HG03135 (cell line): ENCODE results near the gene RUVBL2.
"Not testable (repeated sequence)": the region's sequence is repeated elsewhere in the genome, so short reads cannot be mapped to it uniquely, and the experiment has no call there.

Experiments
- ATAC-seq: cut with Tn5 transposase; IDR thresholded peaks from one replicate; pipeline ENCODE4 v1.9.1; 2021; ENCODE audit warnings: mild to moderate bottlenecking, moderate library complexity; ENCODE audit not compliant: unreplicated experiment

The RUVBL2 gene

DNA sequence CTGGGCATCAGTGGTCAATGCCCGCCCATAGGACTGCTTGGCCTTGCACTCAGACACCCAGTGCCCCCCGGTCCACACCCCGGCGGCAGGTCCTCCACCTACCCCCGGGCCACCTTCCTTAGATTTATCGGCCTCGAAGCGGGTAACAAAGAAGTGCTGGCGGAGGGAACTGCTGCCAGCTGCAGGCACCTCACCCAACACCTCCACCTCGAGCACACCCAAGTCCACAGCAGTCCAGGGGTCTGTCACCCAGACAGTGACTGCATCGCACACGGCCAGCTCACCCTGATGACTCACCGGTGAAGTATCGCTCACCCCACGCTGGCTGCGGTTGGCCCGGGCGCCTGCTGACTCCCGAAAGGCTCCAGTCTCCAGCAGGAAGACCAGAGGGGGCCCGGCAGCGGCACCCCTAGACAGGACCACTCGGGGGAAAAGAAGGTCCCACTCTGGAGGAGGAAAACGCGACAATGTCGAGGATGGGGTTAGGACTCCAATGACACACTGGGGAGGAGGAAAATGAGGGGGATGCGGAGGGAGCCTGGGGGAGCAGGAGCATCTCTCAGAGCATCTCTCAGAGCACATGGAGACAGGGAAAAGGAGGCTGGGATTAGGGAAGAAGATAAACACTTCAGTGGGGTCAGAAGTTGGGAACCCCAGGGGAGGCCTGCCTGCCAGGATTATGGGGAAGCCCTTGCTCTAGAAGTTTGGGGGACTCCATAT is 45.0 kb downstream of the RUVBL2 start:
- ATAC-seq = not testable (repeated sequence)

DNA sequence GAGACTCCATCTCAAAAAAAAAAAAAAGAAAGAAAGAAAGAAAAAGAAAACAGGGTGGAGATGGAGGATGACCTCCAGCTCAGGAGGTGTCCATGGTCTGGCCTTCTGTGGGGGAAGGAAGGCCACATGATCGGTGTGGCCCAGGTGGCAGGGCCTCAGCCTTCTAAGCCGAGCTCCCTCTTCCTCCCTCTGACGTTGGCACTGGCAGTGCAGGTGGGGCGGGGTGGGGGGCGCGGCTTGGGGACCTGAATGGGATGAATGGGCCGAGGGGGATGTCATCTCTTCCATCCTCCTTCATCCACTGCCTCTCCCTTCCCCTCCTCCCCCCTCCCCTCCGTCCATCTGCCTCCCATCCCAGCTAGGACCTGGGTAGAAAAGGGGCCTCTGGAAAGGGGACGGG is 46.0 kb downstream of the RUVBL2 start:
- not testable (repeated sequence) for ATAC-seq

DNA sequence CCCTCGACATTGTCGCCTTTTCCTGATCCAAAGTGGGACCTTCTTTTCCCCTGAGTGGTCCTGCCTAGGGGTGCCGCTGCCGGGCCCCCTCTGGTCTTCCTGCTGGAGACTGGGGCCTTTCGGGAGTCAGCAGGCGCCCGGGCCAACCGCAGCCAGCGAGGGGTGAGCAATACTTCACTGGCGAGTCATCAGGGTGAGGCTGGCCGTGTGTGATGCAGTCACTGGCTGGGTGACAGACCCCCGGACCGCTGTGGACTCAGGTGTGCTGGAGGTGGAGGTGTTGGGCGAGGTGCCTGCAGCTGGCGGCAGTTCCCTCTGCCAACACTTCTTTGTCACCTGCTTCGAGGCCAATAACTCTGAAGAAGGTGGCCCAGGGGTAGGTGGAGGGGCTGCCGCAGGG is 48.5 kb downstream of the RUVBL2 start:
- no peak for ATAC-seq

DNA sequence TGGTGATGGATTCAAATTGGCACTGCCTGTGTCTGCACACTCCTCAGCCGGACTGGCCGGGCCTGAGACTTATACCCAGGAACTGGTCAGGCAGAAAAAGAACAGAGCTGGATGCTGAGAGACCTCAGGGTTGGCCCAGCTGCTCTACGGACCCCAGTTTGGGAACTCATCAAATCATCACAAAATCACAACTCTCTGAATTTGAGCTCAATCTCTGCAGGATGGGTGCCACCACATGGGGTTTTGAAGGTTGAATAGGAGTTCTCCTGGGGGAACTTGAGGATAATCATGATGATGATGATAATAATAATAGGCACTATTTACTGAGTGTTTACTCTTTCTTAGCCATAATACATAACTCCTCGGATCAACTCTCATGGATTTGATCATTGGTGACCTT is 49.0 kb downstream of the RUVBL2 start:
- ATAC-seq = not testable (repeated sequence)

DNA sequence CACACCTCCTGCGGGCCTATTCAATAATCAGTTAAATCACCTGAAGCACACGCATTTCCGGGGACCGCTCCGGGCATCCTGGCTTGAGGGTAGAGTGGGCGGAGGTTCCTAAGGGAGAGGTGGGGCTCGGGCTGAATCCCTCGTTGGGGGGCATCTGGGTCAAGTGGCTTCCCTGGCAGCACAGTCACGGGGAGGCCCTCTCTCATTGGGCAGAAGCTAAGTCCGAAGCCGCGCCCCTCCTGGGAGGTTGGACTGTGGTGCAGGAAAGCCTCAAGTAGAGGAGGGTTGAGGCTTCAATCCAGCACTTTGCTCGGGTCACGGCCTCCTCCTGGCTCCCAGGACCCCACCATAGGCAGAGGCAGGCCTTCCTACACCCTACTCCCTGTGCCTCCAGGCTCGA is 49.9 kb downstream of the RUVBL2 start, which contains the start of gene CGB5:
Gene CGB5, plus strand, starts transcription at position 301 of the 400 bp plus-strand sequence. CDS start 362 bp downstream, outside the sequence.
- ATAC-seq = not testable (repeated sequence)

DNA sequence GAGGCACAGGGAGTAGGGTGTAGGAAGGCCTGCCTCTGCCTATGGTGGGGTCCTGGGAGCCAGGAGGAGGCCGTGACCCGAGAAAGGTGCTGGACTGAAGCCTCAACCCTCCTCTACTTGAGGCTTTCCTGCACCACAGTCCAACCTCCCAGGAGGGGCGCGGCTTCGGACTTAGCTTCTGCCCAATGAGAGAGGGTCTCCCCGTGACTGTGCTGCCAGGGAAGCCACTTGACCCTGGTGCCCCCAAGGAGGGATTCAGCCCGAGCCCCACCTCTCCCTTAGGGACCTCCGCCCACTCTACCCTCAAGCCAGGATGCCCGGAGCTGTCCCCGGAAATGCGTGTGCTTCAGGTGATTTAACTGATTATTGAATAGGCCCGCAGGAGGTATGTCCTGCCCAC is 55.3 kb downstream of the RUVBL2 start, which contains the start of gene CGB8:
Gene CGB8, minus strand, starts transcription at position 101 of the 400 bp plus-strand sequence. CDS start 372 bp downstream, outside the sequence.
- not testable (repeated sequence) for ATAC-seq

DNA sequence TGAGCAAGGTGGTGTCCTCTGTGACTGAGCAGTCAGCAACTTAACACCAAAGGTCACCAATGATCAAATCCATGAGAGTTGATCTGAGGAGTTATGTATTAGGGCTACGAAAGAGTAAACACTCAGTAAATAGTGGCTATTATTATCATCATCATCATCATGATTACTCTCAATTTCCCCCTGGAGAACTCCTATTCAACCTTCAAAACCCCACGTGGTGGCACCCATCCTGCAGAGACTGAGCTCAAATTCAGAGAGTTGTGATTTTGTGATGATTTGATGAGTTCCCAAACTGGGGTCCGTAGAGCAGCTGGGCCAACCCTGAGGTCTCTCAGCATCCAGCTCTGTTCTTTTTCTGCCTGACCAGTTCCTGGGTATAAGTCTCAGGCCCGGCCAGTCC is 56.1 kb downstream of the RUVBL2 start:
- not testable (repeated sequence) for ATAC-seq

DNA sequence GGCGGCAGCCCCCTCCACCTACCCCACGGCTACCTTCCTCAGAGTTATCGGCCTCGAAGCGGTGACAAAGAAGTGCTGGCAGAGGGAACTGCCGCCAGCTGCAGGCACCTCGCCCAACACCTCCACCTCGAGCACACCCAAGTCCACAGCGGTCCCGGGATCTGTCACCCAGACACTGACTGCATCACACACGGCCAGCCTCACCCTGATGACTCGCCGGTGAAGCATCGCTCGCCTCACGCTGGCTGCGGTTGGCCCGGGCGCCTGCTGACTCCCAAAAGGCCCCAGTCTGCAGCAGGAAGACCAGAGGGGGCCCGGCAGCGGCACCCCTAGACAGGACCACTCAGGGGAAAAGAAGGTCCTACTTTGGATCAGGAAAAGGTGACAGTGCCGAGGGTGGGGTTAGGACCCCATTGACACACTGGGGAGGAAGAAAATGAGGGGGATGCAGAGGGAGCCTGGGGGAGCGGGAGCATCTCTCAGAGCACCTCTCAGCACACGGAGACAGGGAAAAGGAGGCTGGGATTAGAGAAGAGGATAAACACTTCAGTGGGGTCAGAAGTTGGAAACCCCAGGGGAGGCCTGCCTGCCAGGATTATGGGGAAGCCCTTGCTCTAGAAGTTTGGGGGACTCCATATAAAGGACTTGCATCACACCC is 56.8 kb downstream of the RUVBL2 start:
- ATAC-seq = not testable (repeated sequence)

DNA sequence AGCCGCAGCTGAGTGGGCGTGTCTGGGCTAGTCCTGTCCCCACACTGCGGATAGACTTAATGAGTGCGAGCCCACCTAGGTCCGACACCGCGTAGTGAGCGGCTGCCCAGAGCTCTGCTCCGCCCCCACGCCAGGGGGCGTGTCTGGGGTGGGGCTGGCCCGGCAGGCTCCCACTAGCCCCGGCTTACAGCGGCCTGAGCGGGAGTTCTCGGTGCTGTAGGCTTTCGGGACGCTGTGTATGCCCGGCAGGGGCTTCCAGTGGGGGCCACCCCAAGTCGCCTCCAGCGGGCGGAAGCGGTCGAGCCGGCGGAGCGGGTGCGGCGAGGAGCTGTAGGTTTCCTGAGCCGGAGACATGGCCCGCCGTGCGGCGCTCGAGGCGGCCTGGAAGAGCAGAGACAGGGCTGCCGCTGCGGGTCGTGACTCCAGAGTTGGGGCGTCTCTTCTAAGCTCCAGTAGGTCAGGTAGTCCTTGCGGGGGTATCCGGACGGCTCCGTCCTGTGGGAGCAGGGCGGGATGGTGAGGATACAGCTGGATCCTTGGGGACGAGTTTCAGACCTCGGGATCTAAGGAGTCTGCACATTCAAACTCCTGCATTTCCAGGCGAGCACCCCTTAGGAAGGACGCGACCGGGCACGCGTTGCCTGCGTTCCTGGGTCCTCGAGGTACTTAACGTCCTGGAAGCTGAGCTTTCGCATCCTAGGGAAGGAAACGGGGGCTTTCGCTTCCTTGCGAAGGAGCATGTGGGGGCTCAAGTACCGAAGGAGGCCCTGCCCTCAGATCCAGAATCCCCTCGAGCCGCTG is 62.6 kb downstream of the RUVBL2 start:
- no peak for ATAC-seq

DNA sequence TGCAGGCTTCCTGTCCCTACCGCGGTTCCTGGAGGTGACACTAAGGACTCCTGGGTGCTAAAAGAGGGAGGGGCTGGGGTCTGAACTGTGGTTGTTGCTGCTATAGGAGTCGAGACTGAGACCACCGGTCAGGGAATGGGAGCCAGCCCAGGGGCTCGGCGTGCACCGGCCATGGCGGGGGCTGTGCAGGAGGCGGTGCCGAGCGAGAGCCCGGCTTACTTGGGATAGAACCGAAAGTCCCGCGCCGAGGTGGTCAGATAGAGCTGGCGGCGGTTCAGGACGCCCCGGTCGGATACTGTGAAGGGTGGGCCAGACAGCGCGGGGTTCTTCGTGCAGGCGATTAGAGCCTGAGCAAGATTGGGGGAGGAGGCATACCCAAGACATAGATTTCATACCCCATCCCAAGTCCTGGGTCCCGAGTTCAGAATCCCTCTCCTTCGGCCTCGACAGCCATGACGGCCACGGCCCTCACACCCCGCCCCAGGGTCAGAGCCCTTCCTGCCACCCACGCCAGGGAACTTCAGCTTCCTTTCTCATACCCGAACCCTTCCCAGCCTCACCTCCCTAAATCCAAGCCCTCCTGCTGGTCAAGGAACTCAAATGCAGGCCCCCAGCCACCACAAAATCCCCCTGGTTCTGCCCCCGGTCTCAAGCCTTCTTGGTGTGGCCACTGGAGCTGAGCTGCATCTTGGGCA is 63.4 kb downstream of the RUVBL2 start:
- not testable (repeated sequence) for ATAC-seq

DNA sequence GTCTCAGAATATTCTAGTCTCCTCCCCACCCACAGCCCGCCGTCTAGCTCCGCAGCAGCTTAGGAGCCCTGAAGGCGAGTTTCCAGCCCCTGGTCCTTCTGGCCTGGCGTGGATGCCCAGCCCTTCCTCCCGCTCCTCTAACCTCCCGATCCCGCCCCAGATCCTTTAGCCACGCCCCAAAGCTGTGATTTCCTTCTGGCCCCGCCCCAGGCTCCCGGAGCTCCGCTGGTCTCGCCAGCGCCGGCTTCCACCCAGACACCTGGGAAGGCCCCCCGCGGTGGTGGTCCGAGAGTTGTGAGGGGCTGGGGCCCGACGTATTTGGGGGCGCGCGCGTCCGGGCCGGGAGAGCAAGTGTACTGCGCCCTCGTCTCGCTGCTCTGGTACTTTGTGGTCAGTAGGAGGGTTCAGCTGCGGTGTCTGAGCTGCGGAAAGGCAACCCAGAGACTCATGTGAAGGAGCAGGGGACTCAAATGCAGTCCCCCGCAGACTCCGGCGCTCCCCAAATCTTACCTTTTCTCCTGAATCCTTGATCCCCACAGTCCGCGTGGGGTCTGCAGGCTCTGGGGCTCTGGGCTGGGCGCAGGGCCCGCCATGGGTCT is 64.0 kb downstream of the RUVBL2 start, which contains the start of gene CGB7:
Gene CGB7, minus strand, starts transcription at position 114 of the 599 bp plus-strand sequence. CDS start 2,374 bp downstream, outside the sequence.
- no peak for ATAC-seq

DNA sequence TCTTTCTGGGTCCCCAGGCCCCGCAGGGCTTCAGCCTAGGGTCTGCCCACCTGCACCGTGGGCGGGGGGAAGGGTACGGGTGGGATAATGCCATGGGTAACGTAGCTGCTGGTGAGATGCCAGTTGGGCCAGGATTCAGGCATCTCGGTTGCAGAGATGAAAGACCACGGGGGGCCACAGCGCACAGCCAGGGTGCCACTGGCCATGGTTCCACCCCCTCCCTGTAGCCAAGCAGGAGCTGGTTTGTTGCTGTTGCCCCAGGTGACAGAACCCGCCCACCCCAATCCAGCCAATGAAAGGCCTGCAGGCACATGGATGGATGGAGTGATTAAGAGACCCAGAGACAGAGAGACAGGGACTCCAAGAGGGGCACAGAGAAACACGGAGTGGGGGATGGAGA is 64.9 kb downstream of the RUVBL2 start:
- no peak for ATAC-seq

DNA sequence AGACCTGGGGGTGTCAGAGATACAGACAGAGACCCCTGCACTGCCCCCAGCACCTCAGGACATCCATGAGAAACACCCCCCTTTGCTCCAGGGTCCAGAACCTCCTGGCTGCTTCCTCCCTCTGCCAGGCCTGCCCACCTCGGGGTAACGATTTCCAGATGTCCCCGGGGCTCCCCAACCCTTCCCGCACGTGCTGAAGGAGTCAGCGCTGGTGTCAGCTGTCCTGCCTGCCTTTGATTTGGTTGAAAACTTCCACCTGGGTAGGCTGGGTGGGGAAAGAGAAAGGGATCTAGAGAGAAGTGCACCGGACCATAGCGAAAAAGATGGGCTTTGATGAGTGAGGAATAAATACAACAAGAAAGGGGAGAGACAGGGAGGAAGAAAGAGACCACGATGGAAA is 65.4 kb downstream of the RUVBL2 start:
- ATAC-seq = no peak

DNA sequence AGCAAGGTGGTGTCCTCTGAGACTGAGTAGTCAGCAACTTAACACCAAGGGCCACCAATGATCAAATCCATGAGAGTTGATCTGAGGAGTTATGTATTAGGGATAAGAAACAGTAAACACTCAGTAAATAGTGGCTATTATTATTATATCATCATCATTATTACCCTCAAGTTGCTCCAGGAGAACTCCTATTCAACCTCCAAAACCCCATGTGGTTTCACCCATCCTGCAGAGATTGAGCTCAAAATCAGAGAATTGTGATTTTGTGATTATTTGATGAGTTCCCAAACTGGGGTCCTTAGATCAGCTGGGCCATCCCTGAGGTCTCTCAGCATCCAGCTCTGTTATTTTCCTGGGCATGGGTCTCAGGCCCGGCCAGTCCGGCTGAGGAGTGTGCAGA is 67.3 kb downstream of the RUVBL2 start:
- no peak for ATAC-seq

DNA sequence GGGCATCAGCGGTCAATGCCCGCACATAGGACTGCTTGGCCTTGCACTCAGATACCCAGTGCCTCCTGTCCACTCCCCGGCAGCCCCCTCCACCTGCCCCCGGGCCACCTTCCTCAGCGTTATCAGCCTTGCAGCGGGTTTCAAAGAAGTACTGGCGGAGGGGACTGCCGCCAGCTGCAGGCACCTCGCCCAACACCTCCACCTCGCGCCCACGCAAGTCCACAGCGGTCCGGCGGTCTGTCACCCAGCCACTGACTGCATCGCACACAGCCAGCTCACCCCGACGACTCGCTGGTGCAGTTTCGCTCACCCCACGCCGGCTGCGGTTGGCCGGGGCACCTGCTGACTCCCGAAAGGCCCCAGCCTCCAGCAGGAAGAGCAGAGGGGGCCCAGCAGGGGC is 67.8 kb downstream of the RUVBL2 start:
- no peak for ATAC-seq

DNA sequence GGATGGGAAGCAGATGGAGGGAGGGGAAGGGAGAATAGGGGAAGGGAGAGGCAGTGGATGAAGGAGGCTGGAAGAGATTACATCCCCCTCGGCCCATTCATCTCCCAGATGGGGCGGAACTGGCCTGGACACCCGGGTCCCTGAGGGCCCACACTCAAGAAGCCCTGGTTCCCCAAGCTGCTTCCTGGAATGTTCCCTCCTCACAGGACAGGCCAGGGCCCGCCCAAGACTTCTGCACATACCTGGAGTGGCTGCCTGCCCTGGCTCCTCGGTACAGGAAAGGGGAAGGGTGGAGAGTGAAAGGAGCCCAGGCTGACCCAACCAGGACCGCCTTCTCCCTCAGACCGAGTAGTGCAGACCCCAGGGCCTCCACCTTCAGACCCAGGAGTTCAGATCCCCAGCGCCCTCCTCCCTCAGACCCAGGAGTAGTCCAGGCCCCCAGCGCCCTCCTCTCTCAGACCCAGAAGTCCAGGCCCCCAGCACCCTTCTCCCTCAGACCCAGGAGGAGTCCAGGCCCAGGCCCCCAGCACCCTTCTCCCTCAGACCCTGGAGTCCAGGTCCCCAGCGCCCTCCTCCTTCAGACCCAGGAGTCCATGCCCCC is 70.4 kb downstream of the RUVBL2 start:
- no peak for ATAC-seq

DNA sequence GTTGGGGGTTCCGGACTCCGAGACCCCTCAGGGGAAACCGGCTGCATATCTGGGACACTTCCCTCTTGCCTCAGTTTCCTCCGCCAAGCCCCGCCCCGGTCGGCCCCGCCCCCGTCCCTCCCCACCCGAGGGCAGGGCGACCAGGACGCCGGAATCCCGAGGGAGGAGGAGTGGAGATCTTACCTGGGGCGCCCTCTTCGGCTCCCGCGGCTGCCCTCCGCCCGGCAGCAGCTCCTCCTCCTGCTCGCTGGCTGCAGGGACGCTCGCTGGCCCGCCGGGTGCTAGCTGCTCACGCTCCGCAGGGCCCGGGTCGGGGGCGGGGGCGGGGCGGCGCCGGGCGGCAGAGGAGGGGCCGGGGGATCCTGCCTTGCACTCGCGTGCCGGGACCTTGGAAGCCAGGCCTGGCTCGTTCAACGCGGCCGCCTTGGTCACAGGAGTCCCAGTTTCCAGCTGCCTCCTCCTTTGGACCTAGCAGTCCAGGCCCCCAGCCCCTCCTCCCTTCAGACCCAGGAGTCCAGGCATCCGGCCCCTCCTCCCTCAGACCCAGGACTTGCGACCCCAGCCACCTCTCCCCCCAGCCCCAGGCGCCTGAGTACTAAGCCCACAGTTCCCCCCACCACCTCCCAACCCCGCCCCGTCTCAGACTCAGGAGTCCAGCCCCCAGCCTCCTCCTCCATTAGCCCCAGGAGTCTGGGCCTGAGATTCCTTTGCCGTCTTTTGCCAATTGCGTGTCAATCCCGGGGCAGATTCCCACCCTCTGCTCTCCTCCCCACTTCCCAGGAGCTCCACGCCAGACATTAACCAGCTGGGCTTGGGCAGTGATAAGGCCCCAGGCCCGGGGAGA is 71.3 kb downstream of the RUVBL2 start, which contains the start of gene NTF4:
Gene NTF4, minus strand, starts transcription at position 51 of the 844 bp plus-strand sequence. CDS start 2,821 bp downstream, outside the sequence.
- ATAC-seq = no peak
